Measurements from ENCODE around the gene GNL1.

The GNL1 gene

DNA sequence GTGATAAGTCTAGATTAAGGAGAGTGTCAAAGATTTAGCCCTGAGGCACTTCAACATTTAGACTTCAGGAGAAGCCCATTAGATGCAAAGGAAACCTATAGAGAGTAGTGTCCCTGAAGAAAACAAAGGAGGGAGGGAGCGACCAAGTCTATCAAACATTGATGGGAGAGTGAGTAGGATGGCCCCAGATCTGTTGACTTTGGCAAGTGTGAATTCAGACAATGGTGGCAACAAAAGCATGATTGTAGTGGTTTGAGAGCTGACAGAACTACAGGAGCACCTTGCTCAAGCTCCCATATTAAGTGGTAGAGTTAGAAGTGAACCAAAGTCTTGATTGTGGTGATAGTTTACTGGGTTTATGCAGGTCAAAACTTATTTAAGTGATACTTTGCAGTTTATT is 14.0 kb upstream of the GNL1 start:
- TF ChIP-seq CTCF (IDR thresholded peaks at IDR 0.05; ENCODE audit: insufficient read depth, missing control alignments), result no peak
- DNase-seq (ENCODE audit: insufficient read length, low spot score) (no peak), FAIRE-seq (no peak)

DNA sequence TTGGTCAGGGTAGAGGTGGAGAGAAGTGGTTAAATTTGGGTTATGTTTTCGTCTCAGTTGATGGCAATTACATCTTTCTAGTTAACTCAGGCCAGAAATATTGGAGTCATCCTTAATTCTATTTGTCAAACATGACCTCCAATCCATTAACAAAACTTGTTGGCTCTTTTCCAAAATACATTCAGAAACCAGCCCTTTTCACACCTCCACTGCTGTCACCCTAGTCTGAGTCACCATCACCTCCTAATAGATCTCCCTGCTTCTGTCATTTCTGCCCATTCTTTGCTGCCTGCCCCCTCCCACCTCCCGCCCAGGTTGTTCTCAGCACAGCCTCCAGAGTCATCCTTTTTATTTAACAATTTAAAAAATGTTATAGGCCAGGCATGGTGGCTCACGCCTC is 12.0 kb upstream of the GNL1 start:
- no peak for DNase-seq (ENCODE audit: insufficient read length, low spot score)
- no peak for FAIRE-seq
- TF ChIP-seq CTCF (IDR thresholded peaks at IDR 0.05; ENCODE audit: insufficient read depth, missing control alignments), result no peak

GRCh38 chr6:30565772-30566171 is 9.5 kb upstream of the GNL1 start:
- FAIRE-seq (no peak), DNase-seq (ENCODE audit: insufficient read length, low spot score) (no peak)
- TF ChIP-seq CTCF (IDR thresholded peaks at IDR 0.05; ENCODE audit: insufficient read depth, missing control alignments), result no peak

DNA sequence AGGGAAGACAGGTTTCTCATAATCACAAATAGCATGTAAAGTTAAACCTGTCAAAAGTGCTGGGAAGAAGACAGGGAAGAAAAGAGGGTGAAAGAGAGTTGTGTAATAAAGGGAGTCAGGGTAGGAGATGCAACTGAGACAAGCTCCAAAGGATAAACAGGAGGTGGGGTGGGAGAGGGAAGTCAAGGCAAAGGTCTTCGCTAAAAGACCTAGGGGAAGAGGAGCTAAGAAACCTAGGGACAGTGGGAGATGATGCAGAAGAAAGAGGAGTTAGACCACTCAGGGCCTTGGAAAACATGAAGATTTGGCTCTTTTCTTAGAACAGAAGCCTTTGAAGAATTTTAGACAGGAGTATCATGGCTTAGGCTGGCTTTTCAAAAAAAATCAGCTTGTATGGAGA is 7.8 kb upstream of the GNL1 start:
- DNase-seq (ENCODE audit: insufficient read length, low spot score) (no peak), FAIRE-seq (no peak)
- TF ChIP-seq CTCF (IDR thresholded peaks at IDR 0.05; ENCODE audit: insufficient read depth, missing control alignments), result no peak

DNA sequence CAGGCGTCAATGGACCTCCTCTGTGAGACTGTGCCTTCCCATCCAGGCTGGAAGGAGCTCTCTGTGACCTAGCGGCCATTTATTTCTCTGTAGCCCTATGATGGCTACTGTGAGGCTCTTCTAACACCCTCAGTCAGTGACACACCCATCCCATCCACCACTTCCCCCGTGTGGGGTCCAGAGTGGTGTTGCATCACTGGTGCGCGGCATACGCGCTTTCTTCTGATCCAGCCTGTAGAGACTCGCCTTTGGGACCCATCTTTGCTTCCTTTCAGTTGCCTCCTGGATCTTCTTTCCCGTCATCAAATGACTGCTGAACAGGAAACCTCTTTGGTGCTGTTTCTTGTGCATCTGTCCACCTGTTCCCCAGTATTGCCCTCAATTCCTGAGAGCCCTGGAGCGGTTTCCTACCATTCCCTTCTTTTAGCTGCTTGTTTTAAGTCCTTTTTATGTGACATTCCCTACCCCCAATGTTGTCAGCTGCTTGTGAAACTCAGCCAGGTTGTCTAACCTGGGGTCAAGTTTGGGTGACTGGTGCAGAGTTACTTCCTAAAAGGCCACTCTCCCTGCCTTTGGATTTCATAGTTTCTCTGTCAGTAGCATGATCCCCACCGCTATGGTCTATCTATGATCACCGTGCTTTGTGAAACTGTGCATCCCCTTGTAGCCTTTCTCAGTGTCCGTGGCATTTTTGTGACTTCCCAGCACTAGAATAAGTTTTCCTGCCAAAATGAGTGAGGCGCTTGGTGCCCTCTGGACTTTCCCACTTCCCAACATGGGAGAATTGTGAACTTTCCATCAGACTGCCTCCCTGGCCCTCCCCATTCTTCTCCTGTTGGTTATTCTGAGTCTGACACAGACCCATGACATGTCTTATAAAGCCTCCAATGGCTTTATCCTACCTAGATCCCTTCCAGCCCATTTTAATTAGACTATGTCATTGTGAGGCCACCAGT is 6.5 kb upstream of the GNL1 start:
- TF ChIP-seq CTCF (IDR thresholded peaks at IDR 0.05; ENCODE audit: insufficient read depth, missing control alignments), result no peak

DNA sequence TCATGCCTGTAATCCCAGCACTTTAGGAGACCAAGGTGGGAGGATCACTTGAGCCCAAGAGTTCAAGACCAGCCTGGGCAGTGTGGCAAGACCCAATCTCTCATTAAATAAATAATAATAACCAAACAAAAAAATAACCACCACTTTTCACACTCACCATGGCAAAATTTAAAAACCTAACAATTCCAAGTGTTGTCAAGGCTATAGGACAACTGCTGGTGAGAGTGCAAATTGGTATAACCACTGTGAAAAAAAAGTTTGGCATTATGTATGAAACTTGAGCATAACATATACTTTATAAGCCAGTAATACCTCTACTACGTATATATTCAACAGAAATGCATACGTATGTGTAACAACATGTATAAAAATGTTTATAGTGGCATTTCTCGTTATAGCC is 4.6 kb upstream of the GNL1 start:
- FAIRE-seq (no peak), DNase-seq (ENCODE audit: insufficient read length, low spot score) (no peak)
- TF ChIP-seq CTCF (IDR thresholded peaks at IDR 0.05; ENCODE audit: insufficient read depth, missing control alignments), result no peak

More for the DNA sequence above, 6.5 kb upstream of the GNL1 start:
- FAIRE-seq (no peak), DNase-seq (ENCODE audit: insufficient read length, low spot score) (no peak)

GRCh38 chr6:30557683-30557981 is 1.3 kb upstream of the GNL1 start:
- no peak for DNase-seq (ENCODE audit: insufficient read length, low spot score)
- FAIRE-seq, result no peak
- no peak for TF ChIP-seq CTCF (IDR thresholded peaks at IDR 0.05; ENCODE audit: insufficient read depth, missing control alignments)
